HG03139 (cell line): ENCODE measurements around the gene PCSK2.

Experiments
- ATAC-seq: cut with Tn5 transposase; IDR thresholded peaks from one replicate; pipeline ENCODE4 v1.9.1; 2021; ENCODE audit not compliant: unreplicated experiment

The PCSK2 gene

GRCh38 chr20:17503301-17504065 is 276.6 kb downstream of the PCSK2 start:
- no peak for ATAC-seq

- ATAC-seq: no peak
Measured at GRCh38 chr20:17504066-17504897, 277.4 kb downstream of the PCSK2 start.

- ATAC-seq: peak; percentile 76
Measured at GRCh38 chr20:17504898-17505635, 278.2 kb downstream of the PCSK2 start.

- ATAC-seq: no peak
Measured at GRCh38 chr20:17505636-17506517, 279.0 kb downstream of the PCSK2 start.

GRCh38 chr20:17507032-17507431 is 280.2 kb downstream of the PCSK2 start:
- ATAC-seq: no peak

GRCh38 chr20:17507531-17507930 is 280.7 kb downstream of the PCSK2 start:
- ATAC-seq: no peak

GRCh38 chr20:17508756-17509155 is 281.9 kb downstream of the PCSK2 start:
- no peak for ATAC-seq

GRCh38 chr20:17510548-17510947 is 283.7 kb downstream of the PCSK2 start:
- ATAC-seq: no peak

GRCh38 chr20:17511401-17511800 is 284.6 kb downstream of the PCSK2 start:
- ATAC-seq: no peak

- no peak for ATAC-seq
Measured at GRCh38 chr20:17513939-17514338, 287.1 kb downstream of the PCSK2 start.

- no peak for ATAC-seq
Measured at GRCh38 chr20:17515053-17515452, 288.2 kb downstream of the PCSK2 start.

GRCh38 chr20:17518339-17519052 is 291.7 kb downstream of the PCSK2 start:
- ATAC-seq: no peak

- no peak for ATAC-seq
Measured at GRCh38 chr20:17519606-17520285, 292.9 kb downstream of the PCSK2 start.

- ATAC-seq: no peak
Measured at GRCh38 chr20:17520583-17520982, 293.7 kb downstream of the PCSK2 start.

- ATAC-seq: no peak
Measured at GRCh38 chr20:17522528-17522927, 295.7 kb downstream of the PCSK2 start.

- no peak for ATAC-seq
Measured at GRCh38 chr20:17523326-17523725, 296.5 kb downstream of the PCSK2 start.

GRCh38 chr20:17524560-17524959 is 297.7 kb downstream of the PCSK2 start:
- ATAC-seq: no peak

- no peak for ATAC-seq
Measured at GRCh38 chr20:17525132-17525531, 298.3 kb downstream of the PCSK2 start.

GRCh38 chr20:17525650-17526049 is 298.8 kb downstream of the PCSK2 start:
- ATAC-seq: no peak
